Anterior cingulate cortex (tissue), 58 donors: ENCODE data around the gene SMTNL2.

Source experiments
- DNase-seq, 58 donors: peaks; one replicate each; lab custom pipeline; 2025; lab: John Stamatoyannopoulos, UW

The SMTNL2 gene

DNA sequence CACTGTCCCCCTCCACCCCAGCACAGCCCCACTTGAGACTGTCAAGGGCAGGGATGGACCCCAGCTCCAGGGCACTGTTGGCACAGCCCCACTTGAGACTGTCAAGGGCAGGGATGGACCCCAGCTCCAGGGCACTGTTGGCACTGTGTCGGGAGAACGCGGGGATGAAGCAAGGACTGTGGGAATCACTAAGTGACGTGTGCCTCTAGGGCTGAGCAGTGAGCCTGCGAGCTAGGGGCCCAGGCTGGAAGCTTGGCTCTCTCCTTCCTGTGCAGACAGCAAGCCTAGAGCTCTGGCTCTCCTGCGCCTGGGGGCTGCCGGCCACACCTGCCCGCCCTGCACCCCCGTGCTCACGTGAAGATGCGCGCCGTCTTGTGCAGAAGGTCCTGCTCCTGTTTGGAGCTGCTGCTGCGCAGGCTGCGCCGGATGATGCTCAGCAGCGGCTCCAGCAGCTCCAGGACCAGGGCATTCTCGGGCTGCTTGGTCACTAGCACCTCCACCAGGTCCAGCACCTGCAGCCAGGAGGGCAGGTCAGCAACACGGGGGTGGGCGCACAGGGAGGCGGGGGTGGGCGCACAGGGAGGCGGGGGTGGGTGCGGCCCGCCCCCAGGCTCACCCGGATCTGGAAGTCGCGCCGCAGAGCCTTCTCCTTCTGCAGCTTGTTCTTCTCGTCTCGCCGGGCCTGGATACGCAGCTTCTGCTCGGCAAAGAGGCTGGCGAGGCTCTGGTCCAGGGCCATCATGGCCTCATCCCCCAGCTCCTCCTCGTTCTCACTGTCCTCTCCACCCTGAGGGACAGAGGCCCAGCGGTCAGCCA is 40.0 kb upstream of the SMTNL2 start:
- DNase-seq = peak in 1 of 58 donors; percentile 10

DNA sequence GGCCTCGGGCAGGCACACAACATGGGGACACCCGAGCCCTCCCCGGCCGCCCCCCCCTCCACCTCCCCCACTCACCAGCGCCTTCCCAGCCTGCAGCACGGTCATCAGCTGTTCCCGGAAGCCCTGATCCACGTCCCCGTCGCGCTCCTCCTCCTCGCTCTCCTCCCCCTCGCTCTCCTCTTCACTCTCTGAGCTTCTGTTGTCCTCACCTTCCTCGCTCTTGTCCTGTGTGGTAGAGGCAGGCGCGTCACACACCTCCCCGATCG is 39.4 kb upstream of the SMTNL2 start:
- DNase-seq = peak in 8 of 58 donors; percentile 22 to 50 (median 37)

DNA sequence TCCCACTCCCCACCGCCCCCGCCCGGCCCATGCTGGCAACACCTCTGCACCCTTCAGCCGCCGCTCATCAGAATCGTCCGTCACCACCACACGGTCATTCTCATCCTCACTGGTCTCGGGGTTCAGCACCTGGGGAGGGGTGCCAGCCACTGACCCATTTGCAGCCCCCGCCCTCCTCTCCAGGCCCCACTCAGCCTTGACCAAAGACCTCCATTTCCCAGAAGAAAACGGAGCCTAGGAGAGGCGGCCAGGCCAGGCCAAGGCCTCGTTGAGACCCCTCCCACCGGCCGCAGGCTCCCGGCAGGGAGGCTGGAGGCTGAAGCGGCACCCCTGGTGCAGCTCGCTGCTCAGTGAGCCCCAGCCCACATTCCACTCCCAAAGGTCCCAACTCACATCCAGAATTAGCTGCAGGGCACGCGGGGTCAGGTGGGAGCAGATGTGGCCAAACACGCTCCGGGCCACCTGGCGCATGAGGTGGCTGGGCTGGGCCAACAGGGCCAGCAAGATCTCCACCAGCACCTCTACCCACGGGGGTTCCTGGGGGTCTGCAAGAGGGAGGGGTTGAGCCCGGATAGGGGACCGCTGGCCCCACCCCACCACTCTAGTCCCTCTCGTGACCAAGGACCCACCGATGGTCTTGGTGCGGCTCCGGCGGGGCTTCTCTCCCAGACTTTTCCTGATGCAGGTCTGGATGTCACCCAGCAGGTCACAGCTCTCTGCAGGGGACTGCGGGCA is 38.9 kb upstream of the SMTNL2 start:
- DNase-seq = no peak

DNA sequence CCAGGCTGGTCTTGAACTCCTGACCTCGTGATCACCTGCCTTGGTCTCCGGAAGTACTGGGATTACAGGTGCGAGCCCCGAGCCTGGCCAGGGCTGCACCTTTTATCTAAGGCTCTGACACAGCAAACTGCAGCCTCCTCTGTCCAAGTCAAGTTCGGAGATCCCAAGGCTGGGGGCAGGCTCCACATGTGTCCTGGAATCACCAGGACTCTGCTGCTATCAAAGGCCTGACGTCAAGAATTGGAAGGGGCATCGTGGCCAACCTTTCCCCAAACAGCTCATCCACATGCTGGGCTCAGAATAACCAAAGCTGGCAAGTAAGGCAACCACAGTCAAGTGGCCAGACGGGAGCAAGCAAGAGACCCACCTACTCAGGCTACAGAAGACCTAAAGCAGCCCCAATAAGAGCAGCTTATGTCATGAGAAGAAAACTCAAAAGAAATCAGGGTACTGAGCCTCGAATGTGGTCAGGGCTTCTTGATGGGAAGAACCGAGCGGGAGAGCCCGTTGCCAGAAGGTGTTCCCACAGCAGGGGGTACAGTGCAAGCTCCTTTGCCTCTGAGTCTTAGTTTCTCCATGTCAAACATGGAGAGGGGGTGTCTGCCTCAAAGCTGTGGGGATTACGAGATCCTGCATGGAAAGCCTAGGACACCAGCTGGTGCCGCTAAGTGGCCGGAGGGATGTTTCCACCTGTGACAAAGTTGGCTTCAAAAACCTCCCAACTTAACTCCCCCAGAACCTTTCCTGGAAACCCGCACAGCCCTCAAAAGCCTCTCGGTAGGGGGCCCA is 37.0 kb upstream of the SMTNL2 start:
- DNase-seq = no peak

DNA sequence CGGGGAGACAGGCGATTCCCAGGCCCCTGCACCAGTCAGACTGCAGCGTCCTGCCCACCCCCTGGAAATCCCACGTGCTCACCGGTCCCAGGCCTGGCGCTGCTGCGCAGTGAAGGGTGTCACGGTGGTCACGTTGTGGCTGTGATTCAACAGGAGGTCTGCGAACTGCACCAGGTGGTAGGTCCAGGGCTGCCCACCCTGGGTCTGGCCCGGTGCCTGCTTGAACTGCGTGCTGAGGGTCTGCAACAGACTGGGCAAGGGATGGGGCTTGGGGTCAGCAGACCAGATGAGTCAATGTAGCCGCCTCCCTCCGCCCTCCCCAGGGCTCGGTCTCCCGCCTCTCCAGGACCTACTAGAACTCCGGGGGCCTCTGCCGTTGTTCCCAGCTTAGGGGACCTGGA is 36.3 kb upstream of the SMTNL2 start:
- no peak for DNase-seq

DNA sequence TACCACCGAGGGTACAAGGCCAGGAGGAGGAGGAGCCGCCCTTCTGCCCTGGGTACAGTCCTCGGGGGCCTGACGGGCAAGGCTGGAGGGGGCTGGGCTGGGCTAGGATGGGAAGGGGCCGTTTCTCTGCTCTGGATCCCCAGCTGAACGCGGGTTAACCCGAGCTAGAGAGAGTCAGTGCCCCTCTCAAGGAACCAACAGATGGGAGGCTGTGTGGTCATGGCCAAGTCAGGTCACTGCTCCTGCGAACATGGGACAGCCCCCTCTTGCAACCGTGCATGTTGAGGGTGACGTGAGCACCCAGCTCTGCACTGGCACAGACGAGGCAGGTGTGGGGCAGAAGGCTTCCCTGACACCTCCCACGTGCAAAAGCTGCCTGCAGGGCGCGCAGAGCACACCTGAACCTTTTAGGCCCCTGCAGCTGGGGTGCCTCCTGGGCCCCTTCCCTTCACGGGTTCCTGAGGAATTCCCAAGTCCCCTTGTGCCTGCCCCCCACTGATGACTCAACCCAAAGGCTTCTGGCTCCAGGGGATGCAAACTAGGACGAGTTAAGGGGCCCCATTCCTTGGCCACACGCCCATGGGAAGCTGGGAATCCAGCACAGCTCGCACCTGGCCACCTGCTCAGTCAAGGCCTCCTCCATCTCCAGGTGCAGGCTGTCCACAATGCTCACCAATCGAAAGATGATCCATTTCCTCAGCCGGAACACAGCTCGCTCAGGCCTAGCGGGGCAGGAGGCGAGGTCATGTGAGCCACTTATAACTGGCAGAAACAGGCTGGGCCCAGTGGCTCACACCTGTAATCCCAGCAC is 35.4 kb upstream of the SMTNL2 start:
- DNase-seq = no peak

DNA sequence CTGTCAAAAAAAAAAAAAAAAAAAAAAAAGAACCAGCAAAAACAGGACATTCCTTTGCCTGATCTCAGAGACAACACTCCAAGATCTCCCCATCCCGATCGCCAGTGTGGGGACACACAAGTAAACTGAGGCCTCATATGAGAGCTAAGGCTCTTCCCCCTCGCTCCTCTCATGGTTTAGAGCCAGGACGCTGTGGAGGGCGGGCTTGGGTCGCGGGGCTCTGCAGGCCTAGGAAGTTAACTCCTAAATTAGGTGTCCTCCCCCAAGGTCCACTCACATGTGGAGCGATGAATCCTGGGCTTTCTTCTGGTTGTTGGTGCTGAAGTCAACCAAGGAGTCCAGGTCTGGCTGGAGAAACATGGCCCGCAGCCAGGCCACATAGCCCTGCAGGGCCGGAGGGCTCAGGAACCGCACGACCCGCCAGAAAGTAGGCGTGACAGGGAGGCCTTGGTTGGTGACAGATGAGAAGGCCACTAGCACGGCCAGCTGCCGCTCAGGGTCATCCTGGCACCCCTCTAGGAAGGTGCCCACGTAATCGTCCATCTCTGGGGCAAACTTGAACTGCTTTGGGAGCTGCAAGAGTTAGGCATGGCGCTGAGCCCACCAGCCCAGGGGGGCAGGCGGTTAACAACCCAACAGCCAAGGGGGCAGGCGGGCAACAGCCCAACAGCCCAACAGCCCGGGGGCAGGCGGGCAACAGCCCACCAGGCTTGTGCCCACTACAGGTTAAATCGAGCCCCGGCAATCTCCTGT is 34.4 kb upstream of the SMTNL2 start:
- DNase-seq = no peak

DNA sequence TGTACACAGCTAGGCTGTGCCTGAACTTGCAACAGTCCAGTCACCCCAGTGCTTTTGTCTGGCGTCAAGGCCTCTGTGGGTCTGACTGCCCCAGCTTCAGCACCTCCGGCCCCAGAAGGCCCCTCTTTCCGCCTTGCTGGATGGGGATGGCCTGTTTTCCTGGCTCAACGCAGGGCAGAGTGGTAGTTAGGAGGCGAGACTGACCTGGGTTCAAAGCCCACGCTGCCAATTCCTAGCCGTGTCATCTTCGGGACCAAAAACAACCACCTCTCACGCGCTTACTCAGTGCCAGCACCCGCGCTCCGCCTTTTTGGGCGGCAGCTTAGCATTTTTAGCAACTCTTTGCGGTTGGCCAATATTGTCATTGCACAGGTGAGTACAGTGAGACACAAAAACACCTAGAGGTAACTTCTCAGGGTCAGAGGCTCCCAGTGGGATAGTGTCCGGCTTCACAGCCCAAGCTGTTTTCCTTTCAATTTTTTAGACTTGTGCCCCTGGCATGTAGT is 33.7 kb upstream of the SMTNL2 start:
- DNase-seq = no peak

DNA sequence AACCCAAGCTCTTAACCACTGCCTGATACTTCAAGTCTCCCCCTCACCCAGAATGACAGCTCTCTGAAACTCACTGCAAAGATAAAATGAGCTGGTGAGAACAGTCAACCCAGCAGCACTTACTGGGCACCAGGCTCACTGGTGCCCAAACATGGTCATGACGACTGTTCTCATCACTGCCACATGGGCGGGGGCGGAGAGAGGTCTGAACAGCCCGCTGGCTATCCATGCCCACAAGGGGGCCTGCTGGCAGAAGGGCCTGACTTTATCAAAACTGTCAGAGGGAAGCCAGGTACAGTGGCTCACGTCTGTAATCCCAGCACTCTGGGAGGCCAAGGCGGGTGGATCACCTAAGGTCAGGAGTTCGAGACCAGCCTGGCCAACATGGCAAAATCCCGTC is 33.2 kb upstream of the SMTNL2 start:
- DNase-seq = no peak

DNA sequence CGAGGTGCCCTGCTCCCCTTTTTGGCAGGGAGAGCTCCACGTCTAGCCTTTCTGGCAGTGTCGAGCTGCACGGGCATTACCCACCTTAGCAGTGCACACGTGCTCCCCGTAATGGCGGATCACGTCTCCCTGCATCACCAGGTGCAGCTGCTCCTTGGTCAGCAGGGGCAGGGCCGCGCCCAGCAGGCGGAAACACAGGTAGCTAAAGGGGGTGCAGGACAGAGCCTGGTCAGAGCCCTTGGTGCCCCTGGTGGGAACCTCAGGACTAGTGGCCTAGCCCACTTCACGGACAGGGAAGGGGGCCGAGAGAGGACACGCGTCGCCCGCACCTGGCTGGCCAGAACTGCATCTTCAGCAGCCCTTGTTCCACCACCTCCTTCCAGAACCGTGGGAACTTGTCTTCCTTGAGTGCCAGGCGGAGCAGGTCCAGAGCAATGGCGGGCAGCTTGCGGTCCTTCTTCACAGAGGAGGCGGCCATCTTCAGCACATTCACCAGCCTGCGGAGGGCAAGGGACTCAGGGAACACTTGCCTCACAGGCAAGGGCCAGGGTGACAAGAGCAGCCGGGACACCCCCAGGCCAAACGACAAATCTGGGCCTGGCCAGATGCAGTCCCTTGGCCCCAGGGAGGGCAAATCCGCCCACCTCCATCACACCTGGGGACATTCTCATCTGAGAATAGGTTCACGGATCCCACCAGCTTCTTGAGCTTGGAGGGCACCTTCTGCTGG is 32.4 kb upstream of the SMTNL2 start:
- DNase-seq = no peak

DNA sequence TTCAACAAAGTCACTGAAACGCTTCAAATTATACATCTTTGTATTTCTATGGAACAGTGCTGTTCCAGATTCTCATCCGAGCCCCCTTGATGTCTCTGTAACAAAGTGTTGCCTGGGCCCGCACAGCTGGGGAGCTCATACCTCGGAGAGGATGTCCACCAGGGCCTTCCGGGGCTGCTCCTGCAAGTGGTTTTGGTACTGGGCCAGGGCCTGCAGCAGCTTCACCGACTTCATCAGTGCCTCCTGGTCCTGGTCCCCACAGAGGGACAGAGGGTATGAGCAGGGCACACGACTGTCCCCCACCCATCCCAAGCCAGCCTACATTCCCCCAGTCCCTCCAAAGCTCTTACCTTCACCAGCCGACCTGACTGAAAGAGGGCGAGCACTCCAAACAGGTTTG is 30.7 kb upstream of the SMTNL2 start:
- no peak for DNase-seq

DNA sequence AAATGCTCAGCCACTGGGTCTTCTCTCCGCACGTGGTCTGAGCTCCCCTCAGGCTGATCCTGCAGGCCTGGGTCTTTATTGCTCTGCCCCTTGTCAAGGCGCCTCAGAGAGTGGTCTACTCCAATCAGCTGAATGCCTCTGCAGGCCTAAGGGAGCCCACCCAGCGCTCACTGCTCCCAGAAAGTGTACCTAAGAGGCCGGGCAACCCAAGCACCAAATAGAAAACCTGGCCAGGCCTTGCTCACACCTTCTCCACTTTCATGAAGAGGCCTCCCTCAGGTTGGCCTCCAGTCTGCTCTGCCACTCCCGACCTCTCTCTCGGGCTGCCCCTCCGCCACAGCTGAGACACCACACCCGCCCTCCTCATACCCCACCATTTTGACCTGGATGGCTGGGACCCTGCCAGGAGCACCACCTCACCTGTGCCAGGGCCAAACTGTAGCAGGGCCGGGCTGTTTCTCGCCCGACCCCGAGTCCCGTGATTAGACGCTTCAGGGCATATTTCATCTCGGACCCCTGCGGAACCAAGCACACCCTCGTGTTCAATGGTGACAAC is 29.8 kb upstream of the SMTNL2 start:
- DNase-seq = no peak

DNA sequence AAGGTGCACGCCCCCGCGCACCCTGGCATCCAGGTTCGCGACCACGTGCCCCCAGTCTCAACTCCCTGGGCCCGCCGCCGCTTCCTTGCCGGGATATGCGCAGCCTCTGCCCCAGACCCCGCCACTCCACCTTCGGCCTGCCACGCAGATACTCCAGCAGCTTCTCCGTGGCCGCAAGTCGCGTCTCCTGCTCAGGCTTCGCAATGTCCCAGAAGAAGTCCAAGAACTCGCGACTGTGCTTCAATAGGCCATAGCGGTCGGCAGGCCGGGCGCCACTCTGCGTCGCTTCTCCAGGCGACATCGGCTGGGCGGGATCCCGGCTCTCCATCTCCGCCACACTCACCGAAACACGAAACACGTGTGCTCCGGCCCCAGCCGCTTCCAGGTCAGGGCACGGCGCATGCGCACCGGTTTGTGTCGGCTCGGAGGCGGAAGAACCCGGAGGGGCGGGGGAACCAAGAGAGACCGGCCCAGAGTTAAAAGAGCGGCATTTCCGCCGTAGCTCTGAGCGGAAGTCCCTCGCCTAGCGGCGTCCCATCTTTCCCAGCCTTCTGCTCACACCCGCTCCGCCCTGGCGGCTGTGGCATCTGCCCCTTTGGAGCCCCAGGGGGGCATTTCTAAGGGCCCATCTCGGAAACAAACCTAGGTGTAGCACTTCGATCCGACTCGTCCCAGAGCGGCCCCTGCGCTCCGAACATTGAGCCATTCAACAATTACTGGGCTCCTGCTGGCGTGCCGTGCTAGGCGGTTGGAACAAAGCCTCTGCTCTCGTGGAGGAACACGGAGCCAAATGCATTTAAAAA is 29.1 kb upstream of the SMTNL2 start, which contains the start of gene MYBBP1A:
MYBBP1A (minus strand) TSS at position 388 of the 803 bp plus-strand sequence; CDS start at position 328, 60 bp downstream.
- DNase-seq = peak; percentile 28 to 96 (median 92)

DNA sequence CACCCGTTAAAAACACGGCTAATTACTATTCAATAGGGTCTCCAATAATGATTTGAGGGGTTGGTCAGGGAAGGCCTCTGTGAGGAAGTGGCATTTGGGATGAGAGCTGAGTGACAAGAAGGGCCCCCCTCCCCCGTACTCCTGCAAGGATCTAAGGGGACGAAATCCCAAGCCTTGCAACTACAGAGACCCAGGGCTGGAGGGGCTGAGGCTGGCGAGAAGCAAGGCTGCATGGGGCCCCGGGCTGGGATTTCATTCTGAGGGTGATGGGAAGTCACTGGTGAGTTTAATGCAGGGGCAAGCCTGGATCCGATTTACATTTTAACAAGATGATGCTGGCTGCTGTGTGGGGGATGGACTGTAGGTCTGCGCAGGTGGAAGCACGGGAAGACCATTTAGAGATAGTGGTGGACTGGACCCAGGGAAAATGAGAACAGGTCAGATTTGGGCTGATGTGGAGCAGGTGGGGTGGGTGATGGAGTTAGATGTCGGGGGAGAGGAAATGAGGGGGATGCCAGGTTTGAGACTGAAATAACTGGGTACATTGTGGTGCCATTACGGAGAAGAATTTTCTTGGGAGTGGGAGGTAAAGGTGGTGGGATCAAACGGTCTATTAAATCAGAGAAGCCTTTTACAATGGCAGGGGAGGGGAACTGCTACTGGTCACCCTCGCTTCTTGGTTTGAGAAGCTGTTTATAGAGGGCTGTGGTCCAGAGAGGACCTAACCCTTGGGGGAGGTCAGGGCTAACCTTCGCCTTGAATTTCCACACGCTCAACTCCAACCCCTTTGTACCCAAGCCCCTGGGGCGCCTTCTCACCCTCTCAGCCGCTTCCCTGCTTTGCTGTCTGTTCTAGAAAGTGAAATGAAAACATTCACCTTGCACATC is 28.2 kb upstream of the SMTNL2 start:
- DNase-seq = peak in 1 of 58 donors; percentile 6

DNA sequence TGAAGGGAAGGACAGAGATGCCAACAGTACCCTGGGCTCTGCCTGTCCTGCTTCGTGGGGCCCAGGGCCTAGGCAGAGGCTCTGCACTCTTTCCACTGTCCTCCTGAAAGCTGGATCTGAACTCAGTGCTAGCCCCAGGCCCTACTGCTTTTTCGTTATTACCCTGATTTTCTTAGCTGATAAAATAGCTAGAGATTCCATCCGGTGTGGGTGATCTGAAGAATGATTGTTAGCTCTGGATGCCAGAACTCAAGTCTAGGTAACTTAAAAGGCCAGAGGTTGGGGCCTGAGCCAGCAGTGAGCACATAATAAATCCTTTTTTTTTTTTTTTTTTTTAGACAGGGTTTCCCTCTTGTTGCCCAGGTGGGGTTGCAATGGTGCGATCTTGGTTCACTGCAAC is 27.3 kb upstream of the SMTNL2 start:
- no peak for DNase-seq

DNA sequence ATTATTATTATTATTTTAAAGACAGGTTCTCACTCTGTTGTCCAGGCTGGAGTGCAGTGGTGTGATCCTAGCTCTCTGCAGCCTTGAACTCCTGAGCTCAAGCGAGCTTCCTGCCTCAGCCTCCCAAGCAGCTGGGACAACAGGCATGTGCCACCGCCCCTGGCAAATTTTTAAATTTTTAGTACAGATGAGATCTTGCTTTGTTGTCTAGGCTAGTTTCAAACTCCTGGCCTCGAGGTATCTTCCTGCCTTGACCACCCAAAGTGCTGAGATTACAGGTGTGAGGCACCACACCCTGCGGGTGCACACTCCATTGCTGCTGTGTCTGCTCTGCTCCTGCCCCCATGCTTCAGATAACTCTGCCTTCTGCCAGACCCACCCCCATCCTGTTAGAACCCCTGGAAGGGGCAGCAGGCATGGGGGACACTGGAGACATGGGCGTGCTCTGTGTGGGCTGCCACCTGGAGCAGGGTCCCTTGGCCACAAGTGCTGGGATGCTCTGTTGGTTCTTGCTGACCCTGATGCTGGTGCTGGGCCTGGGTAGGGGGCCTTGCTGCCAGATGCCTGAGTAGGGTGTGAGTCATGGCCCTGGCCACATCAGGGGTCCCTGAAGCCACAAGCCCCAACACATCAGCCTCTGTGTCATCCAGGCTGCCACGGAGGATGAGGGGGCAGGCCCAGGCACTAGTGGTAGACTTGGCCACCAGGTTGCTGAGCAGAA is 26.5 kb upstream of the SMTNL2 start:
- DNase-seq = no peak
